Activated CD4-positive, alpha-beta T cell treated with anti-CD3 and anti-CD28 coated beads, Interleukin-10, Interleukin-2, amounts not matched to agents 100 ng/mL and 50 ng/mL, durations not matched to agents 16 hours and 8 hours (primary cell): ENCODE measurements around the gene SPAG16.

Experiments used
- DNase-seq: peaks from one replicate; pipeline ENCODE4 v3.0.0-alpha.2; 2020

Gene SPAG16

DNA sequence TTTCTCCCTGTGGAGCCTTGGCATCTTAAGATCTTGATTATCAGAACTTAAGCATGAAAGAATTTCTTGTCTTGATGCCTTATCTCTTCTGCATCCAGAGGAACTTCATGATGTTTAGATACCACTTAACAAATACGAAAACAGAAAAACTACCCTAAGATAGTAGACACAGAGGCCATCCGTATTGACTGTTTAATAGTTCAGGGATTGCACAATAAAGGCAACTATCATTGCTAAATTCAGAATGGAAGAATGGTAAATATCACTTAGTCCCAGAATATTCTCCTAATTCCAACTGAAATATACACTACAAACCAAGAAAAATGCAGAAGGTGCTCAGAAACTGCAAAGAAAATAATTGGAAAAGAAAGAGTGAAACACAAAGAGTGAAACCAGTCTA lies 912.0 kb downstream of the SPAG16 start:
- DNase-seq, result no peak

DNA sequence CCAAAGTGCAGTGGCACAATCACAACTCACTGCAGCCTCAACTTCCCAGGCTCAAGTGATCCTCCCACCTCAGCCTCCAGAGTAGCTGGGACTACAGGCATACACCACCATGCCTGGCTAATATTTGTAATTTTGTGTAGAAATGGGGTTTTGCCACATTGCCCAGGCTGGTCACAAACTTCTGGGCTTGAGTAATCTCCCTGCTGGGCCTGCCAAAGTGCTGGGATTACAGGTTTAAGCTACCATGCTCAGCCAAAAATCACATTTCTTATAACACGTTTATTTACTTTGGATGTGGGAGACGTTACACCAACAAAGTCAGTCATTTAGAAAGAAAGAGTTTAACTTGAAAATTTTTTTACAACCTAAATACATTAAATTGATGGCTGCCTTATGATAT lies 917.6 kb downstream of the SPAG16 start:
- no peak for DNase-seq

DNA sequence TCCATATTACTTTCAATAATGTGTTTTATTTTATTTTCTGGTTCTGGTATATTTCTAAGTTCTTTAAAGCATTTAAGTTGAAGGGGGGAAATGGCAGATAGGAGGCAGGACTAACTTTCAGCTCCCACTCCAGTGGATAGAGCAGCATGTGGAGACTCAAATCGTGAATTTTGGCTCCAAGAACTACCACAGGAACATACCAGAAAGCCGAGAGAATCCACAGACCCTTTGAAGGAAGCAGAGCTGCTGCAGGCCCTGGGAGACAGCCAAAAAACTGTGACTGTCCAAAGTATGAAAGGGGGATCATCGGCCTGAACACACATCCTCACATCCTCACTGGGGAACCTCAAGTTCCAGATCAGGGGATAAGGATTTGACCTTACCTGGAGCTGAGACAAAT lies 919.0 kb downstream of the SPAG16 start:
- DNase-seq, result no peak

DNA sequence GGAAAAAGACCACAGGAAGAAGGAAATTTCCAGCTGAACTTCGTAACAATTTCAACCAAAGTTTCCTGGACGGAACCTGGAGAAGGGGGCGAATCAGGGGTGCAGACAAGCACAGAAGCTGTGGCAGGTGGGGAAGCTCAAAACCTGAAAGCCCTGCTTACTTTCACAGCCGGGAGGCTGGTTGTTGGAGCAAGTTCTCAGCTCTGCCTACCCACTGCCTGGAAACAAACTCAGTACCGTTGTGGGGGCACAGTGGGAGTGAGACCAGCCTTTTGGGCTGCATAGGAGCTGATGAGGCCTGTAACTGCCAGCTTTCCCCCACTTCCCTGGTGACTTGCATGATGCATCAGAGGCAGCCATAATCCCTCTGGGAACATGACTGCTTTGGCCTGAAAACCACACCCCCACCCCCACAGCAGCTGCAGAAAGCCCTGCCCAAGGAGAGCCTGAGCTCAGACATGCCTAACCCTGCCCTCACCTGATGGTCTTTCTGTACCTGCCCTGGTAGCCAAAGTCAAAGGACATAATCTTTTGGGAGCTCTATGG lies 919.6 kb downstream of the SPAG16 start:
- no peak for DNase-seq

DNA sequence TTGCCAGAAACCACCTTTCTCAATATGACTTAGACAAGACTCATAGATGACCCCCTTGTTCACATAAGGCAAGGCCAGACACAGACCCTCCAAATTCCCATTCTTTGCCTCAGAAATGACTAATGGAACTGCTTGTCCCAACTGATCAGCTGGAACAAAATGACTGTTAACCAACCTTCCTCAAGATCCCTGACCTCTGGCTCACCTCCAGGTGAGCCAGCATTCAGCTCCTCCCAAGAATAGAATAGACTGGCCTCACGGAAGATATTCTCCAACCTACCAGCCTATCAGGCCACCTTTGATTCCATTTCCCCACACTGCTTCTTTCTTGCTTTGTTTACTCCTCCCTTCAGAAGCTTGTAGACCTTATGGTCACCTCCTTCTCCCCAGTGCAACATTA lies 930.8 kb downstream of the SPAG16 start:
- no peak for DNase-seq

DNA sequence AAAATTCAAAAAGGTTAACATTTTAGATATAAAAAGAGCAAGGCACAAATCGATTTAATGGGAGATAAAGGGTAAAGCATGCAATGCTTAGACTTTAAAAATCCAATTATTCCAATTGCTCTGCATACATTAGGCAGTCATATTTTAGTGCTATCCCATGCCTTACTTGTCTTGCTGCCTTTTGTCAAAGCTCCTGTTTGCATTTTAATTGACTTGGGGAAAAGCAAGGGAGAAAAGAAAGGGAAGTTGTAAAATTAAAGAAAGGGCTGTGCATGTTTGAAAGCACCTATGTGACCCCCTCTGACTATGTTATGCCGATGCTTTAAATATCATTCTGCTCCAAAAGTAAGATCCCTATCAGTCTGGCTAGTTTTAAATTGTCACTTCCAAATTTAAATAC lies 932.9 kb downstream of the SPAG16 start:
- no peak for DNase-seq

DNA sequence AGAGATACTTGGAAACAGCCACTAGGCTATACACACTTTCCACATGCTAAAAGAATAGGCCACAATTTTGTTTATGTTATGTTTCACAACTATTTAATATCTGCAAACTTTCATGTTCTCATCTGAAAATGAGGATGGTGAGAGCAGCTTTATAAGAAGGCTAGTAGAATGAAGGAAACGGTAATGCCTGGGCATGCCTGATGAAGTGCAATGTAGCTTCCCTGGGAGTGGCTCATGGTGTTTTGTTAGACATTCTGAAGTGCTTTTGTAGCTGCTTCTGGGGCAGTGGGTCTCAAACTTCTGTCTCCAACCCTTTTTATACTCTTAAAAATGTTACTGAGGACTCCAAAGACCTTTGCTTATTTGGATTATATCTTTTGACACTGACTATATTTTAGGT lies 933.3 kb downstream of the SPAG16 start:
- DNase-seq, result no peak

DNA sequence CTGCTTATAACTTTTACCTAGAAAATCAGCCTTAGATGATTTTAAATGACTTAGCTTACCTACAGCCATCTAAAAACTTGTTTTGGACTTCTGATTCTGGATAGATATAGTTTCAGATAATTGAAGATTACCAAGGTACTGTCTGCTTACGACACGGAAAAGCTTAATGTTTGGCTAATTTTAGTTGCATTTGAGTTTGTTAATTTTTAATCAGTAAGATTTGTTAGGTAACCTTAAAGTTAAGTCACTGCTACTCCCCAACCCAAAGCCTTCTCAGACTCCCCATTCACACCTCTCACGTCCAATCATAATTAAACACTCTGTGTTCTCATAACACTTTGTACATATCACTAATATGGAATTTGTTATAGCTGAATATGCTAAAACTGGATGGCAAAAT lies 936.0 kb downstream of the SPAG16 start:
- DNase-seq, result no peak

DNA sequence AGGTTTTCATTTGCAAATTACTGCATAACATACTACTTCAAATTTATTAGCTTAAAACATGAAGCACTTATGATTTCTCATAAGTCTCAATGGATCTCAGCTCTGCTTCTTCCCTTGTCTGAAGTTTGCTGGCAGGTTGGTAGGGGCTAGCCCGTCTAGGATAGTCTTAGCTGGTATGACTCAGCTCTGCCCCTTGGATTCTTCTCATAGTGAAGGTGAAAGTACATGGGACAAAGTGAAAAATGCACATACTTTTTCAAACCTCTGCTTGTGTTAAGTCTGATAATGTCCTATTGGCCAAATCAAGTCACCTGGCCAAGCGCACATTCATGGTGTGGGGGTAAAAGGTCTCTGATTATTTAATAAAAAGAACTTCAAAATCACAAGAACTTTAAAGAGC lies 941.8 kb downstream of the SPAG16 start:
- DNase-seq, result no peak

DNA sequence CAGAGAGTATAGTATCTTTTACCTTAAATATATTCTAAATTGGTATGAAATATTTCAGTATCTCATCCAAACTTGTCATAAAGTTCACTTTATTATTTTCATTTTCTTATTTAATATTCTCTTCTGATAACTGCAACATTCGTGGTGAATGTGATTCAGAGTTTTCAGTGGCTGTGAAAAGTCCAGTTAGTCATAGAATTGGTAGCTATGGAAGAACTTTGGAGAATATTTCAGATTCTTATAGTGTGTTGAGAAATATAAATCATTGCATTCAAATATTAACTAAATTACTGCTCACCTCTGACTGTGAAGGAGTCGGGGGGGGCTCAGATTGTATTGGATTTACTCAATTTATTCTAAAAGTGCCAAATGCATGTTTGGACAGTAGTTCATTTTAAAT lies 948.0 kb downstream of the SPAG16 start:
- no peak for DNase-seq

DNA sequence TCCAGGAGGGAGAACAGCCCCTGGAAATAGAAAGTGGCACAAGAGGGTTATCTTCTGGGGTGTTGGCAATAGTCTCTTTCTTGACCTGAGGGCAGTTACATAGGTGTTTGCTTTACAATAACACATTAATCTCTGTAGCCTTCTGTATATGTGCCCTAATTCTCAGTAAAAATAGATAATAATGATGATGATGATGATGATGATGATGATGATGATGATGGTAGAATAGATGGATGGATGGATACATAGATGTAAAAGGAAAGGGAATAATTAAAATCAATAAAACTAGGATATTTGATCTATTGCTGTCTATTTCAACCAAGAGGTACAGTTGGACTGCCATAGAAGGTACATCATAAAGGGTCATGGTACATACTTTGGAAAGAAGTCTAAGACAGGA lies 948.9 kb downstream of the SPAG16 start:
- no peak for DNase-seq

DNA sequence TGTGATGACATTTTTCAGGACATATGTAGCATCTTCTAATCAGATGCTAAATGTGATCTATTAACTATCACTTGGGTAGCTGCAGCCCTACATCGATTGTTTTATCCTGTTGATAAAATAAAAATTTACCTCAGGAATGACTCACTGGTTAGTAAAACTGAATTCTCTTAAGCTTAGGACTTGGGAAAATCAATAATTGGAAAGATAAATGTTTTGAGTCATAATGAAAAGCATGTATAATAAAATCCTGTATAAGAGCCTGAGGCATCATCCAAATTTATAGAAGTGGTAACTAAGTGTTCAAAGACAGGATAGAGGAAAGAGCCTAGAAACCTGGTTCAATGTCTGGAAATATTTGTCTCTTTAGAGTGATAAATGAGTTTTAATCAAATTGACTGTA lies 958.5 kb downstream of the SPAG16 start:
- DNase-seq, result no peak

DNA sequence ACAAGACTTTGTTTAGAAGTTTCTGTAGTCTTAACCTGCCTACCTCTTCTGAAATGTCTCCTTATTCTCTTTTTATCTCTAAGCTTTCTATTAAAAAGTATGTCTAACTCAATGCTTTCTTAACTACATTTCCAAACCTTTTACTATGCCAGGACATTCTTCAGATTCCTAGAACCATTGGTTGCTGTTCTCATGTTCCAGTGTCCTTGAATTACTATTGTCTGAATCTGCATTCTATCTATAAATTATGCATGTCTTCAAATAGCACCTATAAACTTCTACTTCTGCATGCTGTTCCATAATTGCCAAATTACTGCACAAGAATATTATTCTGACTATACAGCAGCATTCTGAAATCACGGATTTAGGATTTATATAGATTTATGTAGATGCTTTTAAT lies 960.6 kb downstream of the SPAG16 start:
- DNase-seq, result no peak

DNA sequence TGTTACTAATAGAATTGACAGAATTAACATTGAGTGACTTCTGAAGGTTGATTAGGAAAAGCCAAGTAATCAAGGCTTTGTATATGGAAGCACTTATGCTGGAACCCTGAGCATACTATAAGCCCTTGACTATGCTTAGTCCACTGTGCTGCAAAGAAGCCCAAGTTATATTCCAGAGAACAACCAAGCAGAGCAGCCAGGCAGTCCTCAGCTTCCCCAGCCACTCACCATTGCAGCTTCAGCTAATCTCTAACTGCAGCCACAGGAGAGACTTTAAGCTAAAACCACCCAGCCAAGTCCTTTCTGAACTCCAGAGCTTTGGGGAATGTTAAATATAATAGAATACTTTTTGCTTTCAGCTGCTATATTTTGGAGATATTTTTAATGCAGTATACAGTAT lies 962.2 kb downstream of the SPAG16 start:
- no peak for DNase-seq

DNA sequence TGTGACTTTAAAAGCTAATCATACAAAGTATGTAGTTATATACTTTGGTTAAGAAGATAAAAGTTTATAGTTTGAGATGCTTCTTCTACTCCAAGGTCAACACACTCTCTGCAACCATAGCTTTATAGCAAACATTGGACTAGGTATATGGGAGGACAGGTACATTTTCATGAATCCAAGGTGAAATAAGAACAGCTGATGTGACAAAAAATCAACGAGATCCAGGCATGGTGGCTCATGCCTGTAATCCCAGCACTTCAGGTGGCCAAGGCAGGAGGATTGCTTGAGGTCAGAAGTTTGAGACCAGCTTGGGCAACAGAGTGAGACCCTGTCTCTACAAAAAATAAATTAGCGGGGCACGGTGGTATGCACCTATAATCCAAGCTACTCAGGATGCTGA lies 963.3 kb downstream of the SPAG16 start:
- no peak for DNase-seq

DNA sequence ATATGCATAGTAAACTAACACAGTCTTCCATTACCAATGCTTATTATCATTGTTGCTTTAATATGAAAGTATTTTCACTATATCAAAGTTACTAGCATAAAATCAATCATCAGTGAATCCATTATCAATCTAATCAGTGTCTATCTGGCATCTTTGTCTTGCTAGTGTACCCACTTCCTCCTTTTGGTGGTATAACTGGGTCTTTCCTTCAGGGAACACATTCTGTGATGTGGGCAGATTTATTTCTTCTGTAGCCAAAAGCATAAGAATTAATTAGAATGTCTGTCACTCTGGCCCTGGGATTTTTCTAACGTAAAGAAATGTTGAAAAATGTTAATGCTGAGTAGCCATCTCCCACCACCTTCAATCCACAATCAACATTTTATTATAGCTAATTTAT lies 970.8 kb downstream of the SPAG16 start:
- no peak for DNase-seq

DNA sequence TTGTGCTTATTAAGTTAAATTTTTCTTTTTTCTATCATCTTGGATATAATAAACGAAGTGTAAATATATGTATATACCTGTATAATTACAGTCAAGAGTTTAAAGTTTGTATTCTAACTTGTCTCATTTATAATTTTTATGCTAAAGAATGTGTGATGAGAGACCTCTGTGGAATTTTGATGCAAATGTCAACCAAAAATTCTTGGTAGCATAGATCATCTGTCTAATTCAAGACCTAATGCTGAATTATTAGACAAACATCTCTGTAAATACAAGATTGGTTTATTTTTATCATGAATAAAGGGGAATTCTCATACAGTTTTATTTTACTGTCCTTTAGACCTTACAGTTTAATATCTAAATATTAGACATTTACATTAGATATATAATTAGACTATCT lies 977.4 kb downstream of the SPAG16 start:
- no peak for DNase-seq

DNA sequence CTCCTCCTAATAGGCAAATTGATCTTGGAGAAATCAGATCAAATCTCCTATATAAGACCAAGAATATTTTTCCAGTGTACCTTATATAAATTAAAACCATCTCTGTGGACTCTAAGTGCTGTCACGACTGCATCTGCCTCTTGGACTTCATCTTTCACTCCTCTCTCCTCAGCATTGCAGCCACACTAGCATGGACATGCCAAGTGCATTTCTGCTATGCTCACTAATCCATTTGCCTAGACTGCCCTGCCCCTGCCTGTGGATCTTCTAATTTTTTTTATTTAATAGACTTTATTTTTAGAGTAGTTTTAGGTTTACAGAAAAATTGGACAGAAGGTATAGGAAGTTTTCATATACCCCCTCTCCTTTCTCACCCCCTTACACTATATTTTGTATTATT lies 979.9 kb downstream of the SPAG16 start:
- DNase-seq, result no peak

DNA sequence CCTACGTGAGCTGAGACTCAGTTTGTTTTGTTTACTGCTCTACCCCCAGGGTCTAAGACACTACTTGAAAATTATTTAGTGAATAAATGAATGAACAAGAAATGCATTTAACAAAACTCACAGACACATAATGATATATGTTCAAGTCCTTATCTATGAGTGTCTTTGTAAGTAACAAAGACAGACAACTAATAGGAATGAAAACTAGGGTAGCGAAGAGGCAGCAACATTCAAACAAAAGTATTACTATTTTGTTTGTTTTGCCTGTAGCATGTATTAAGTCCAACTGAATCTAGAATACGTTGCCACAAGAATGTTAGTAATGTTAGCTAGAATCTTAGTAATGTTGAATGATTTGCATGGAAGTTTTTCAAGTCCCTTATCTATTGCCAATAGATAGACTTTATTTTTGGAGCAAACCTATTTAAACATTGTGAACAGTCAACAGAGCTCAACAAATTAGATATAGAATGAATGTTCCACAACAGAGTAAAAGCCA lies 981.8 kb downstream of the SPAG16 start:
- DNase-seq, result no peak

DNA sequence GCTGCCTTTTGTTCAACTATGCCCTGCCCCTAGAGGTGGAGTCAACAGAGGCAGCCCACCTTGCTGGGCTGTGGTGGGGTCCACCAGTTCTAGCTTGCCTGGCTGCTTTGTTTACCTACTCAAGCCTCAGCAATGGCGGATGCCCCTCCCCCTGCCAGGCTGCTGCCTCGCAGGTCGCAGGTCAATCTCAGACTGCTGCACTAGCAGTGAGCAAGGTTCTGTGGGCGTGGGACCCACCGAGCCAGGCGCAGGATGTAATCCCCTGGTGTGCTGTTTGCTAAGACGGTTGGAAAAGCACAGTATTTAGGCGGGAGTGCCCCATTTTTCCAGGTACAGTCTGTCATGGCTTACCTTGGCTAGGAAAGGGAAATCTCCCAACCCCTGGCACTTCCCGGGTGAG lies 993.6 kb downstream of the SPAG16 start:
- no peak for DNase-seq

DNA sequence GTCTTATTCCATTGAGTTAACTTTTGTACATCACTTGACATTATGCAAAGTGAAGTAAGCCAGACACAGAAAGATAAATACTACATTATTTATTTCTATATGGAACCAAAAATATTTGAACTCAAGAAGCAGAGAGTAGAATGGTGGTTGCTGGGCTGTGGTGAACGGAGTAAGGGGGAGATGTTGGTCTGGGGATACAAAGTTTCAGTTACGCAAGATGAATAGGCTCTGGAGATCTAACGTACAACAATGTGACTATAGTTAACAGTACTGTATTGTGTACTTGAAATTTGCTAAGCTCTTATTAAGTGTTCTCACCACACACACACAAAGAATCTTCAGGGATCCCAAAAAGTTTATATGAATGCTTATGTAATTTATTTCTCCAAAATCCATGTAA lies 1001.7 kb downstream of the SPAG16 start:
- DNase-seq, result no peak

DNA sequence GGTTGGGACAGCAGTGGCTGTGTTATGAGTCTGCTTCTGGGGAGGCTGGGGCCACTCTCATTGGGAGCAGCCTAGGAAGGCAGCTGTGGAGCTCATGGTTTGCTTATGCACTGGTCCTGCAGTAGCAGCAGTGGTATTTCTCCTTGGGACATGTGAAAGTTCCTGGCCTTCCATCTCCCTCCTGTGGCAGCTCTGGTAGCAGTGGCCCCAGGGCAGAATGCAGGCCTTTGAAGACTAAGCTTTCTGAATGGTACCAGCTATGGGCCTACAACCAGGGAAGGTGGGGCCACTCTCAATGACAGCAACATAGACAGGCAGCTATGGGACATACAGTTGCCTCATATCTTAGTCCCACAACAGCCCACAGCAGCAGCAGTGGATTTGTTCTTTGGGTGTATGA lies 1009.3 kb downstream of the SPAG16 start:
- no peak for DNase-seq

DNA sequence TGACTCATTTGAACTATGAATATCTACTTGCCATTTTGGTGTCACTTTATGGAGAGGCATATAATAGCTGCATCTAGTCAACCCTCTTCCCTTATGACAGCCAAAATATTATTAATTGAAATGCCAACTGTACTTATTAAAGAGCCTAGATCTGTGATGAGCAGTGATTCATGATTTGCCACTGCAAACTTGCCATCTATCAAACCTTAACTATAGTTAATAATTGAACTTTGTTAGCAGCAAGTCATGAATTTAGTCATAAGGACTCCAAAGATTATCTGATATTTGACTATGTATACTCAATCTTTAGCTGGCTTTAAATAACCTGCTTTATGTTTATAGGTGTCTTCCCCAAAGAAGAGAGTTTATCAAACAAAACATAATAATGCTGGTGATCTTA lies 1010.2 kb downstream of the SPAG16 start:
- no peak for DNase-seq

DNA sequence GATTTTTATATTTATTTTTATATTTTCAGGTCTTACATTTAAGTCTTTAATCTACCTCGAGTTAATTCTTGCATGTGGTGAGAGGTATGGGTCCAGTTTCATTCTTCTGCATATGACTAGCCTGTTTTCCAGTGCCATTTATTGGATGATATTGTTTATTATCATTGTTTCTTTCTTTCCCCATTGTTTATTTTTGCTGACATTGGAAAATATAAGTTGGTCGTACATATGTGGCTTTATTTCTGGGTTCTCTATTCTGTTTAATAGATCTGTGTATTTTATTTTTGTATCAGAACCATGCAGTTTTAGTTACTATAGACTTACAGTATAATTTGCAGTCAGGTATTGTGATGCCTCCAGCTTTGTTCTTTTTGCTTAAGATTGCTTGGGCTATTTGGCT lies 1013.2 kb downstream of the SPAG16 start:
- no peak for DNase-seq

DNA sequence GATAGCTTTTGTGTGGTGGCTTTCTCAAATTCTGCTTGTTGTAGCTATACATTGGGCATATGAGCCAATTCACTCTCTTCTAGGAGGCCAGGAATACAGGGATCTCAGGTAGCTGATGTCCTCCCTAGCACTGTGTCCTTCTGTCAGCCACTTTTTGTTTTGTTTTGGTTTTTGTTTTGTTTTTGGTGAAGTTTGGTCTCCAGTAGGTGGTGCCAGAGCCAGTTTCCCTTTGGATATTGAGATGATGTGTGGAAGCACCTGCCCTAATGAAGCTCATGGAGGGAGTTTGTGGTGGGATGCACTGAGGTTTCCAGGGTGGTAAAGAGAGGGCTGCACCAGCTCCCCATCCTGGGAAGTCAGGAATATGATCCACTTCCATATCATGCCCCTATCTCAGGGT lies 1026.1 kb downstream of the SPAG16 start:
- no peak for DNase-seq

DNA sequence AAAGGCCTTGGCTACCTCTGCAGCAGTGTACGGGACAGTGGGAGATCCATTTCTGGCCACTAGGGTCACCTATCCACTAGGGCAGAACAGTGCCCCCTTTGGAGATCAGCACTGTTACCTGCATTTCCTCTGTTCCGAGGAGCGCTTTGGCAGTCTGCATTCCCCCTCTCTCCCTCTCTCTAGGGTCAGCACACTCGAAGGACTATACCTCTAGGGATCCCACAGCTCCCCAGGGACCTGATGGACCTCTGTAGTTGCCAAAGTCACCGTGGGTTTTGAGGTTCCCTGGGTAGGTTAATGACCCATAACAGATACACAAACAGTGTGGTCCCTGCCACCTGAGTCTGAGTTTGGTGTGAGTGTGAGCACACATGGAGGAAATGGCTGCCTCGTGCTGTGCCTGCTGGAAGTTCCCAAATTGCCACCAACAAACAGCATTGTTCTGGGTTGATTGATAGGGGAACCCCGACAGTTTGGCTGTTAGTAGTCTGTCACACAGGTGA lies 1026.8 kb downstream of the SPAG16 start:
- no peak for DNase-seq
